KOPT-K1 (cell line): ENCODE data around the gene MARVELD1.

Experiments
- H3K27ac ChIP-seq: fragments of 200-600 bp; sonication (generic); 2 replicates; pipeline ENCODE4 v1.5.1; 2016; ENCODE audit warnings: antibody characterized with exemption, mild to moderate bottlenecking, low read depth, low read length; ENCODE audit not compliant: poor library complexity, severe bottlenecking
- H3K36me3 ChIP-seq: fragments of 200-600 bp; sonication (generic); 2 replicates; pipeline ENCODE4 v1.5.1; 2017; ENCODE audit warnings: antibody characterized with exemption, mild to moderate bottlenecking, low read length, moderate library complexity; ENCODE audit not compliant: insufficient read depth
- H3K9me3 ChIP-seq: fragments of 200-600 bp; sonication (generic); 2 replicates; pipeline ENCODE4 v1.5.1; 2017; ENCODE audit warnings: antibody characterized with exemption, low read length, mild to moderate bottlenecking; ENCODE audit not compliant: insufficient read depth, poor library complexity, severe bottlenecking

The MARVELD1 gene

DNA sequence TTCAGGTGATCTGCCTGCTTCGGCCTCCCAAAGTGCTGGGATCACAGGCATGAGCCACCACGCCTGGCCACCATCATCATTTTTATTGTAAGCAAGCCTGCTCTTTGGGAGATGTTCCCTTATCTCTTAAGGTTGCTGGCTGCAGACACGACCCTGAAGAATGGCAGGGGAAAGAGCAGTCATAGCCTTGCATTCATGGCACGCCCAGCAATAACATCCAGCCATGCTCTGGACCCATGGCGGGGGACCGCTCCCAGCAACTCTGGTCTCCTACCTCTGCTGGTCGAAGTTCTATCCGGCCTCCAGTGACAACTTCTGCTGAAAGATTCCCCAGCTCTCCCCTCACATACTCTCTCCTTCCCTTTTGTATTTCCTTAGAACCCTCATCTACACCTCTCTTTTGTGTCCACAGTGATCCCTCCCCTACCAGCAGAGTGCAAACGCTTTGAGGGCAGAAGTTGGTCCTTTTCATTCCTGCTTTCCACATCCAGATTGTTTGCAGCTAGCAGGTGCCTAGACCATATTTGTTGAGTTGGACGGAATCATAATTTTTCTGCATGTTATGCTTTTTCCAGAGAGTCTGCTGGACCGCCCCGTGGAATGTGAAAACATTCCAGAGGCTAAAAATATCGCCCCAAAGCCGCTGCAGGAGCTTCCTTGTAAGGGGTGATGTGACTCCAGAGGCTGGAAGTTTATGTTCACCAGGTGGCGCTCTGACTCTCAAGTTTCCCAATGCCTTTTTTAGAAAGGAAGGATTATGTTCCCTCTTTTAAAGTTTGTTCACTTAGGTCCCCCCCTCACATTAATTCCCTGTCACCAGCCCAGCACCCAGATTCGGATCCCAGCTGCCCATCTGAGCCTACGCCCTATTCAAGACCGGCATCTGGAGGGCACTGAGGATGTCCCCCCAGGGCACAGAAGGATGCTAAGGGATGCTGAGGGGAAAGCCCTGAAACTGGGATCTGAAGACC is 4.3 kb upstream of the MARVELD1 start:
- Histone ChIP-seq H3K36me3 (no peaks in the 10 kb centered on the region), H3K27ac (no peak overlapping the region), H3K9me3 (no peaks in the 10 kb centered on the region)

- no peaks in the 10 kb centered on the region for H3K36me3 ChIP-seq
- no peaks in the 10 kb centered on the region for H3K9me3 ChIP-seq
- no peak overlapping the region for H3K27ac ChIP-seq
Observed at GRCh38 chr10:97711640-97712572, 1.6 kb upstream of the MARVELD1 start.

DNA sequence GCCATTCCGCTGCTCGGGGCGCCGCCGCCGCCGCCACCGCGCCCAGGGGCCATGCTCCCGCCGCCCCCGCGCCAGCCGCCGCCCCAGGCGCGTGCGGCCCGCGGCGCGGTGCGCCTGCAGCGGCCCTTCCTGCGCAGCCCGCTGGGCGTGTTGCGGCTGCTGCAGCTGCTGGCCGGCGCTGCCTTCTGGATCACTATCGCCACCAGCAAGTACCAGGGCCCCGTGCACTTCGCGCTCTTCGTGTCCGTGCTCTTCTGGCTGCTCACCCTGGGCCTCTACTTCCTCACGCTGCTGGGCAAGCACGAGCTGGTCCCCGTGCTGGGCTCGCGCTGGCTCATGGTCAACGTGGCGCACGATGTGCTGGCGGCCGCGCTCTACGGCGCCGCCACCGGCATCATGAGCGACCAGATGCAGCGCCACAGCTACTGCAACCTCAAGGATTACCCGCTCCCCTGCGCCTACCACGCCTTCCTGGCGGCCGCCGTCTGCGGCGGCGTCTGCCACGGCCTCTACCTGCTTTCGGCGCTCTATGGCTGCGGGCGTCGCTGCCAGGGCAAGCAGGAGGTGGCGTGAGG is 383 bp downstream of the MARVELD1 start:
- Histone ChIP-seq H3K27ac (peak overlapping the region; percentile 9), H3K9me3 (no peaks in the 10 kb centered on the region), H3K36me3 (no peaks in the 10 kb centered on the region)

DNA sequence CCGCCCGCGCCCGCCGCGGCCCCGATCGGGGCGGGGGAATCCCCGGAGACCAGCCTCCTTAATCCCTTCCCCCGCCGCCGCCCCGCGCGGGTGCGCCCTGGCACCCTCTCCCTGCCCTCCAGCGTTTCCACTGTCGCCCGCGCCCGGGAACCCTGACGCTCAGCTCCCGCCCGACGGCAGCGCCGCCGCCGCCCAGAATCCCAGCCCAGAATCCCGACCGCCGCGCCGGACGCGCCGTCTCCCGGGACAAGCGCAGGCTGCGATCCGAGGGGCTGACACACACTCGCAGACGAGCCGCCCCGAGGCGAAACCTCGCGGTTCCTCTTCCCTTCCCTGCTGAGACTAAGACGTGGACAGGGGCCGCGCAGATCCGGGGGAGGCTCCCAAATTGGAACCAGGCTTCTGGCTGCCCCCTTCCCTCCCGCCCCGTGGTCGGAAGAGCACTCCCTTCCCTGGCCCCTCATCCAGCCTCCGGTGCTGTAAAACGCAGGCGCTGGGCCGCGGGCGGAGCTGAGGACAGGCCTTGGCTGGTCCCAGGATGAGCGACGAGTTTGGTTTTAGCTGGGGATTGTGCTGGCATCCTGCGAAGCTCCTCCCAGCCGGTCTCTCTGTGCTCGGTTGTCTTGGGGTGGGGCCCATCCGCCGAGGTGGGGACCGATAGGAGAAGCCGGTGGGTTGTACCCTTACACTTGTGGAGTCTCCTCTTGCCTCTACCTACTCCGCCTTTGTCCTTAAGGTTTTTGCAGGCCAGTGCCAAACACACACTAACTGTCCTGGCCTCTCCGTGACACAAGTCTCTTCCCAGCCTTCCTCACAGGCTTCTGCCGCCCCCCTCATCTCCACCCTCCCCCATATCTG is 1.1 kb downstream of the MARVELD1 start:
- no peaks in the 10 kb centered on the region for H3K9me3 ChIP-seq
- H3K27ac ChIP-seq = no peak overlapping the region
- no peaks in the 10 kb centered on the region for H3K36me3 ChIP-seq

- no peak overlapping the region for H3K27ac ChIP-seq
- H3K9me3 ChIP-seq = no peaks in the 10 kb centered on the region
Observed at GRCh38 chr10:97715259-97715874, 1.8 kb downstream of the MARVELD1 start.

GRCh38 chr10:97717627-97718026 is 4.1 kb downstream of the MARVELD1 start:
- no peaks in the 10 kb centered on the region for H3K9me3 ChIP-seq
- no peaks in the 10 kb centered on the region for H3K36me3 ChIP-seq
- H3K27ac ChIP-seq = no peak overlapping the region

More at GRCh38 chr10:97715259-97715874, 1.8 kb downstream of the MARVELD1 start:
- no peaks in the 10 kb centered on the region for H3K36me3 ChIP-seq

DNA sequence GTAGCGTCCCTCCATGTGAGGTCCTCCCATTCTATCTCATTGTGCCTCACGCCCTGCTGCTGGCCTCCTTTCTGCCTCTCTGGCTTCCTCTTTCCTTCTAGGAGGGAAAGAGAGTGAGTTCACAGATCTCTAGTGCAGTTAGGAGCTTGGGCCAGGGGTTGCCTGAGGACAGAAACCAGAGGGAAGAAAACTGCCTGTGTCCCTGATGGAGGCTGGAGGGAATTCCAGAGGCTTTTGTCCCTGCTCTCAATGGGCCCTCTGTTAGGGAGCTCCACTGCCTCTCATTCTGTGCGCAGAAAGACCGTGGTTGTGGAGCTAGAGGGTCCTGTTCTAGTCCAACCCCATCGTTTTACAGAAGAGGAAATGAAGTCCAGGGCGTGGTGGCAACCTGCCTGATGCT is 4.6 kb downstream of the MARVELD1 start:
- no peaks in the 10 kb centered on the region for H3K36me3 ChIP-seq
- H3K9me3 ChIP-seq = no peaks in the 10 kb centered on the region
- H3K27ac ChIP-seq = no peak overlapping the region

GRCh38 chr10:97718659-97719142 is 5.2 kb downstream of the MARVELD1 start:
- no peak overlapping the region for H3K27ac ChIP-seq
- H3K9me3 ChIP-seq = no peaks in the 10 kb centered on the region

DNA sequence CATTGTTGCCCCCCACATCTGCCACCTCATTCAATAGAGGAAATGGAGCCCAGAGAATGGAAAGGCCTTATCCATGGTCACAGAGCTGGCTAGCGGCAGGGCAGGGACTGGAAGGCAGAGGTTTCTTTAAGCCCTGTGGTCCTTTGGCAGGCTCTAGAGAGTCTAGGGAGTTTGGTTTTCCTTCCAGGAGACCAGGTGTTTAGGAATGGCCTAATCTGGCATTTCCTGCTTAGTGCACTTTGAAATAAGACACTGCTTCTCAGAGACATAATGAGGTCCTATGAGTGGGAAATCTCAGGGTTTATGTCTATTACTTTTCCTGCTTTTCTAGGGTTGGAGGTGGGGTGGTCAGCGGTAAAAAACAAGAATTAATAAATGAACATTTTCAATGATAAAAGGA is 6.1 kb downstream of the MARVELD1 start:
- no peaks in the 10 kb centered on the region for H3K36me3 ChIP-seq
- no peaks in the 10 kb centered on the region for H3K9me3 ChIP-seq

More at GRCh38 chr10:97718659-97719142, 5.2 kb downstream of the MARVELD1 start:
- no peaks in the 10 kb centered on the region for H3K36me3 ChIP-seq

GRCh38 chr10:97721871-97722780 is 8.6 kb downstream of the MARVELD1 start:
- Histone ChIP-seq H3K27ac (no peak overlapping the region), H3K36me3 (no peaks in the 10 kb centered on the region)

More for the DNA sequence above, 6.1 kb downstream of the MARVELD1 start:
- no peak overlapping the region for H3K27ac ChIP-seq

GRCh38 chr10:97723001-97723400 is 9.5 kb downstream of the MARVELD1 start:
- Histone ChIP-seq H3K27ac (no peak overlapping the region), H3K36me3 (no peaks in the 10 kb centered on the region), H3K9me3 (no peaks in the 10 kb centered on the region)

More at GRCh38 chr10:97721871-97722780, 8.6 kb downstream of the MARVELD1 start:
- H3K9me3 ChIP-seq = no peaks in the 10 kb centered on the region

DNA sequence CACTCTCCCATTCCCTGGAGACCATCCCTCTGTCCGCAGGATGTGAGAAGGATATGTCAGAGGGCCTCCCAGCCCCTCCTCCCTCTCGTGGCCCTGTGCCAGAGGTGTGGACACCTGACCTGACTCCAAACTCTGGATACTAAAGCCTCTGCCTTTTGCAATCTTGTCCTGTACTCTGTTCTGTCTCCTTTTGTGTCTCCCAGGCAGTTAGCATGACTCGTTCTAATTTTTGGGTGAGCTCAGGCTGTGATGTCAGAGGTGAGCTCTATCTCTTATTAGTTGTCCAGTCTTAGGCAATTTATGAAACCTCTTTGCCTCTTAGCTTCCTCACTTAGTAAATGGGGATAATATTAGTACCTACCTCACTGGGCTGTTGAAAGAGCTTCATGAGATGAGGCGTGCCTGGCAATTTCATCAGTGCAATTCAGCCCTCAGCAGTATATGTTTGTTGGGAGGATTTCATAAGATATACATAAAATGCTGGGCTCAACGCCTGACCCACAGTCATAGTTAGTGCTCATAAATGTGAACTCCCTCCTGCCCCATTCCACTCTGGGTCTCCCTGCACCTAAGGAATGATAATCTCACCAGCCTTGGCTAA is 10.9 kb downstream of the MARVELD1 start:
- H3K9me3 ChIP-seq = no peaks in the 10 kb centered on the region
- no peaks in the 10 kb centered on the region for H3K36me3 ChIP-seq
- H3K27ac ChIP-seq = no peak overlapping the region
